ENCODE data around the gene LIFR. TPM values are rescaled to one million over a fixed set of nuclear protein-coding genes. Genes with fewer than 3 reads are reported as not detected.

LIFR gene
- polyA plus RNA-seq, 1 donor (not counting 4 experiments of a cell fraction or from before 2014, with no cell fraction given): 1.1 TPM

DNA sequence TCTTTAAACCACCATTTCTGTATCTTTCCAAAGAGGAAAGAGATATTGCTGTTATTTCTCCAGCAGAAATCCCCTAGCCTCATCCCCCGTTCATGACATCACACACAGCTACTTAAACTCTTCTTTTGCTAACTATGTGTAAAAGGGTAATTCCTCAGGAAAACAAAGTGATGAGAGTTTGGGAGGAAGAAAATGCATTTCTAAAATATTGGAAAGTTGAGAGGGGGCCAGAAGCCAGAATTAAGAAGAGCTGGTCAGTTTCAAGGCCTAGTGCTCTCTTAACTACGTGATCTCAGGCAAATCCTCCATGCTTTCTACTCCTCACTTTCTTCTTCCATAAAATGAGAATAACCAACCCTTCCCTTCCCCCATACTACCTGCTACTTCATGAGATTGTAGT lies 109.4 kb downstream of the LIFR start:
- no peak for DNase-seq (ENCODE audit: low read depth, low spot score)
- no peak overlapping the region for H3K4me2 ChIP-seq (ENCODE audit: control insufficient read depth, extremely low read depth, insufficient read depth, low read depth, low read length)
- TF ChIP-seq, protein P1, sequence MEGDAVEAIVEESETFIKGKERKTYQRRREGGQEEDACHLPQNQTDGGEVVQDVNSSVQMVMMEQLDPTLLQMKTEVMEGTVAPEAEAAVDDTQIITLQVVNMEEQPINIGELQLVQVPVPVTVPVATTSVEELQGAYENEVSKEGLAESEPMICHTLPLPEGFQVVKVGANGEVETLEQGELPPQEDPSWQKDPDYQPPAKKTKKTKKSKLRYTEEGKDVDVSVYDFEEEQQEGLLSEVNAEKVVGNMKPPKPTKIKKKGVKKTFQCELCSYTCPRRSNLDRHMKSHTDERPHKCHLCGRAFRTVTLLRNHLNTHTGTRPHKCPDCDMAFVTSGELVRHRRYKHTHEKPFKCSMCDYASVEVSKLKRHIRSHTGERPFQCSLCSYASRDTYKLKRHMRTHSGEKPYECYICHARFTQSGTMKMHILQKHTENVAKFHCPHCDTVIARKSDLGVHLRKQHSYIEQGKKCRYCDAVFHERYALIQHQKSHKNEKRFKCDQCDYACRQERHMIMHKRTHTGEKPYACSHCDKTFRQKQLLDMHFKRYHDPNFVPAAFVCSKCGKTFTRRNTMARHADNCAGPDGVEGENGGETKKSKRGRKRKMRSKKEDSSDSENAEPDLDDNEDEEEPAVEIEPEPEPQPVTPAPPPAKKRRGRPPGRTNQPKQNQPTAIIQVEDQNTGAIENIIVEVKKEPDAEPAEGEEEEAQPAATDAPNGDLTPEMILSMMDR (optimal IDR thresholded peaks at IDR 0.05 in 1 of 3, IDR thresholded peaks at IDR 0.05 in 1 of 3, conservative IDR thresholded peaks at IDR 0.05 in 1 of 3; ENCODE audit: extremely low read depth in 1 of 3, insufficient read depth in 2 of 3, low read length in 3 of 3): no peak
- TF ChIP-seq EZH2 (IDR thresholded peaks at IDR 0.05; ENCODE audit: low read length): no peak
- no peak for FAIRE-seq
- H3K79me2 ChIP-seq (ENCODE audit: control insufficient read depth, insufficient read depth, low read length): no peaks in the 10 kb centered on the region
- no peak overlapping the region for H3K9ac ChIP-seq (ENCODE audit: control insufficient read depth, extremely low read depth, insufficient read depth, low read length)
- no peak overlapping the region for H3K4me3 ChIP-seq (ENCODE audit: control insufficient read depth in 2 of 3, extremely low read depth in 1 of 3, insufficient read depth in 2 of 3, low read depth in 1 of 3, low read length in 3 of 3)
- dilution Hi-C loops (cut with MboI; ENCODE audit: extremely low pct_ligation_motif_present, low sequenced_read_pairs): loop anchor here (10.0 kb wide), 1 partner anchor 358 kb away; no protein-coding TSS in a partner anchor
- no peaks in the 10 kb centered on the region for H3K27me3 ChIP-seq (ENCODE audit: control insufficient read depth, extremely low read depth, insufficient read depth, low read length)
- no peaks in the 10 kb centered on the region for H3K9me3 ChIP-seq (ENCODE audit: control insufficient read depth, low read depth, low read length)
- H3K9me1 ChIP-seq (ENCODE audit: control insufficient read depth, extremely low read depth, insufficient read depth, low read length): no peaks in the 10 kb centered on the region
- H2AFZ ChIP-seq (ENCODE audit: control insufficient read depth, low read length): no peak overlapping the region
- no peaks in the 10 kb centered on the region for H3K36me3 ChIP-seq (ENCODE audit: control insufficient read depth in 2 of 2, extremely low read depth in 1 of 2, insufficient read depth in 2 of 2, low read length in 2 of 2)
- H4K20me1 ChIP-seq (ENCODE audit: control insufficient read depth, extremely low read depth, insufficient read depth, low read length): no peaks in the 10 kb centered on the region
- no peak overlapping the region for H3K27ac ChIP-seq (ENCODE audit: control insufficient read depth, insufficient read depth, low read length)
- no peaks in the 10 kb centered on the region for H3K4me1 ChIP-seq (ENCODE audit: control insufficient read depth, extremely low read depth, insufficient read depth, low read length)

DNA sequence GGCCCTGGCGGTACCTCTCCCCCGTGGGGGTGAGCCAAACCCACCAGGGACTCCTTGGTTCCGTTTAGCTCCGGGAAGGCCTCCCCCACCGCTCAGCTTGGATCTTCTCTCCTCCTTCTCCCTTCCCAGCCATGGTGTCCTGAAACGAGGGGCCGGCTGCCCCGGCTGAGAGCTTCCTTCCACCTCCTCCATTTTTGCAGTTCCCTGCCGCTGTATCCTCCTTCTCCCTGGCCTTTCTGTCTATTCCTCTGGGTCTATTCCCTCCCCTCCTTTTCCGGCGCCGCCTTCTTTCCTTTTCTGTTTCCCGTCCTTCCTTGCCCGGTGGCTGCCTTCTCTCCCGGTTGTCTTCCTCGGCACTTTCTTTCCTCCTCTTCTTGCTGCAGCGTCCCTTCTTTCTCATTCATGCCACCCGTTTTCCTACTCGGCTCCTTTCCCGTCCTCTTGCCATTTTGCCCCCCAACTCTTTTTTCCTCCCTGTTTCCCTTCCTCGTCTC lies 110.4 kb downstream of the LIFR start:
- Histone ChIP-seq H3K27me3 (ENCODE audit: control insufficient read depth, extremely low read depth, insufficient read depth, low read length) (no peaks in the 10 kb centered on the region), H4K20me1 (ENCODE audit: control insufficient read depth, extremely low read depth, insufficient read depth, low read length) (no peaks in the 10 kb centered on the region), H3K9me3 (ENCODE audit: control insufficient read depth, low read depth, low read length) (no peaks in the 10 kb centered on the region), H3K27ac (ENCODE audit: control insufficient read depth, insufficient read depth, low read length) (no peak overlapping the region), H2AFZ (ENCODE audit: control insufficient read depth, low read length) (no peak overlapping the region), H3K9ac (ENCODE audit: control insufficient read depth, extremely low read depth, insufficient read depth, low read length) (no peak overlapping the region), H3K36me3 (ENCODE audit: control insufficient read depth in 2 of 2, extremely low read depth in 1 of 2, insufficient read depth in 2 of 2, low read length in 2 of 2) (no peaks in the 10 kb centered on the region), H3K4me2 (ENCODE audit: control insufficient read depth, extremely low read depth, insufficient read depth, low read depth, low read length) (no peak overlapping the region), H3K4me3 (ENCODE audit: control insufficient read depth in 2 of 3, extremely low read depth in 1 of 3, insufficient read depth in 2 of 3, low read depth in 1 of 3, low read length in 3 of 3) (peak overlapping the region in 1 of 3 experiments; percentile 25), H3K9me1 (ENCODE audit: control insufficient read depth, extremely low read depth, insufficient read depth, low read length) (no peaks in the 10 kb centered on the region), H3K79me2 (ENCODE audit: control insufficient read depth, insufficient read depth, low read length) (no peaks in the 10 kb centered on the region), H3K4me1 (ENCODE audit: control insufficient read depth, extremely low read depth, insufficient read depth, low read length) (no peaks in the 10 kb centered on the region)
- no peak for TF ChIP-seq EZH2 (IDR thresholded peaks at IDR 0.05; ENCODE audit: low read length)
- TF ChIP-seq, protein P1 (optimal IDR thresholded peaks at IDR 0.05 in 1 of 3, IDR thresholded peaks at IDR 0.05 in 1 of 3, conservative IDR thresholded peaks at IDR 0.05 in 1 of 3; ENCODE audit: extremely low read depth in 1 of 3, insufficient read depth in 2 of 3, low read length in 3 of 3): no peak
- dilution Hi-C loops (cut with MboI; ENCODE audit: extremely low pct_ligation_motif_present, low sequenced_read_pairs): loop anchor here (10.0 kb wide), 1 partner anchor 359 kb away; no protein-coding TSS in a partner anchor
- DNase-seq (ENCODE audit: low read depth, low spot score) (no peak), FAIRE-seq (no peak)
